Measurements from ENCODE around the gene SUSD4. TPM values are rescaled to one million over a fixed set of nuclear protein-coding genes. Genes with fewer than 3 reads are reported as not detected.

SUSD4 gene
- total and polyA plus RNA-seq, 2 experiments from 2014 or later, result 5.6 to 8.3 TPM

DNA sequence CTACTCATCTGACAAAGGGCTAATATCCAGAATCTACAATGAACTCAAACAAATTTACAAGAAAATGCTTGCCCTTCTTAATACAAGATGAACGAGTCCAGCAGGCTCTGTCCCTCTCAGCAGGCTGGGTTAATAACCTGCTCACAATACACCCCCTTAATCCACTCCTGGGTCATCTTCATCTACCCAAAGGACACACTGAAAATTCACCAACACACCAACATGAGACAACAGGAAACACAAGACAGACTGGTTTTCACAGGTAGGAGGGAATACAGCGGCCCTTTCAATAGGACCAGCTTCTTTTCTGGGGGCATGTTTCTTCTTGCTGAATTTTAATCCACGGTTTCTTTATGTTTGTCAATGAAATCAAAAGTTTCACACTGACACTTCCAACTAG lies 44.6 kb downstream of the SUSD4 start:
- TF ChIP-seq EZH2 (IDR thresholded peaks at IDR 0.05; ENCODE audit: borderline replicate concordance) (no peak), EZH2phosphoT487 (IDR thresholded peaks at IDR 0.05; ENCODE audit: low read depth, severe bottlenecking, unreplicated experiment) (no peak)
- TF ChIP-seq, protein P1, sequence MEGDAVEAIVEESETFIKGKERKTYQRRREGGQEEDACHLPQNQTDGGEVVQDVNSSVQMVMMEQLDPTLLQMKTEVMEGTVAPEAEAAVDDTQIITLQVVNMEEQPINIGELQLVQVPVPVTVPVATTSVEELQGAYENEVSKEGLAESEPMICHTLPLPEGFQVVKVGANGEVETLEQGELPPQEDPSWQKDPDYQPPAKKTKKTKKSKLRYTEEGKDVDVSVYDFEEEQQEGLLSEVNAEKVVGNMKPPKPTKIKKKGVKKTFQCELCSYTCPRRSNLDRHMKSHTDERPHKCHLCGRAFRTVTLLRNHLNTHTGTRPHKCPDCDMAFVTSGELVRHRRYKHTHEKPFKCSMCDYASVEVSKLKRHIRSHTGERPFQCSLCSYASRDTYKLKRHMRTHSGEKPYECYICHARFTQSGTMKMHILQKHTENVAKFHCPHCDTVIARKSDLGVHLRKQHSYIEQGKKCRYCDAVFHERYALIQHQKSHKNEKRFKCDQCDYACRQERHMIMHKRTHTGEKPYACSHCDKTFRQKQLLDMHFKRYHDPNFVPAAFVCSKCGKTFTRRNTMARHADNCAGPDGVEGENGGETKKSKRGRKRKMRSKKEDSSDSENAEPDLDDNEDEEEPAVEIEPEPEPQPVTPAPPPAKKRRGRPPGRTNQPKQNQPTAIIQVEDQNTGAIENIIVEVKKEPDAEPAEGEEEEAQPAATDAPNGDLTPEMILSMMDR (IDR thresholded peaks at IDR 0.05; ENCODE audit: poor library complexity), result no peak
- Histone ChIP-seq H3K9me2 (replicated peaks; ENCODE audit: insufficient read depth) (no peaks in the 10 kb centered on the region), H3K4me3 (no peak overlapping the region), H3K36me3 (replicated peaks; ENCODE audit: insufficient read depth, low read depth) (no peaks in the 10 kb centered on the region), H2AFZ (no peak overlapping the region), H3K27ac (no peak overlapping the region), H3K27me3 (no peaks in the 10 kb centered on the region), H4K20me1 (ENCODE audit: insufficient read depth, poor library complexity, severe bottlenecking) (no peaks in the 10 kb centered on the region), H3K4me2 (no peak overlapping the region), H3K4me1 (ENCODE audit: insufficient read depth) (no peaks in the 10 kb centered on the region), H3K9me3 (ENCODE audit: low read depth) (no peaks in the 10 kb centered on the region), H3K79me2 (no peaks in the 10 kb centered on the region)
- DNase-seq (ENCODE audit: low spot score), result no peak
- WGBS (ENCODE audit: low lambda C conversion rate, missing lambda C conversion rate), result 71% methylated on average over 3 of the region's 3 CpGs

DNA sequence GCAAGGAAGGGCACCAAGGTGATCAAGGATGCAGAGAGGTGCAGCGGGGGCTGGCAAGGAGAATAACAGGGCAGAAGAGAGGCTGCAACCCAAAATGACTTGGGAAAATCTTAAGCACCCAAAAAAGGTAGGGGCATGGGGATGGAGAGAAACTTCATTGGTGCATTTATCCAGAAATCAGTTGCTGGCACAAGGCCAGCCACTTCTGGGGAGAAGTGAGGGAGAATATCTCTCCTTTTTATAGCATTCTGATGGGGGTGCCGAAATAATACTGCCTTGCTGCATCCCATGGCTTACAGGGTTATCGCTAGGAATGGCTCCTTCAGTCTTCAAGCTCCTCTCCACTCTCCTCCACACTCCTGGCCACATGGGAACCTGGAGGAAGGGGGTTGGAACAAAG lies 47.9 kb downstream of the SUSD4 start:
- no peak for TF ChIP-seq EZH2phosphoT487 (IDR thresholded peaks at IDR 0.05; ENCODE audit: low read depth, severe bottlenecking, unreplicated experiment)
- TF ChIP-seq, protein P1 (IDR thresholded peaks at IDR 0.05; ENCODE audit: poor library complexity), result no peak
- no peak for TF ChIP-seq EZH2 (IDR thresholded peaks at IDR 0.05; ENCODE audit: borderline replicate concordance)

DNA sequence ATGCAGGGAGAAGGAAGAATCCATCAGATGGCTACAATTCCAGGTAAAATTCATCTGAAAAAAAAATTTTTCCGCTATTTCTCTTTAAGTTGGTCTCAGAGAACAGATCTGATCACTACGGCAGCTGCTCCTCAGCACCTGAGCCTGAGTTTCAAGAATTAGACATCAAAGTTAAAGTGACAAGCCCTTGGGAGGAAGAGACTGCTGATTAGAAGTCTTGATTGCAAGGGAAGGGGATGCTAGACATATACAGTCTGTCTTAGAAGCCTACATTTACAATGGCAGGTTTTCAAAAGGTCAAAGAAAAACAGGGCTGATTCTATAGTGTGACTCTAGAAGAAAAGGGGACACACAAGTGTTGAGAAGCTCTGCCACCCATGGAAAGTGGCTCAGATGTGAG lies 48.3 kb downstream of the SUSD4 start:
- Histone ChIP-seq H3K79me2 (no peaks in the 10 kb centered on the region), H3K4me2 (no peak overlapping the region), H3K36me3 (replicated peaks; ENCODE audit: insufficient read depth, low read depth) (no peaks in the 10 kb centered on the region), H3K9me3 (ENCODE audit: low read depth) (no peaks in the 10 kb centered on the region), H3K27ac (no peak overlapping the region), H3K9me2 (replicated peaks; ENCODE audit: insufficient read depth) (no peaks in the 10 kb centered on the region), H4K20me1 (ENCODE audit: insufficient read depth, poor library complexity, severe bottlenecking) (no peaks in the 10 kb centered on the region), H3K4me1 (ENCODE audit: insufficient read depth) (no peaks in the 10 kb centered on the region), H2AFZ (no peak overlapping the region), H3K27me3 (no peaks in the 10 kb centered on the region), H3K4me3 (no peak overlapping the region)
- DNase-seq (ENCODE audit: low spot score), result no peak
- no peak for TF ChIP-seq EZH2phosphoT487 (IDR thresholded peaks at IDR 0.05; ENCODE audit: low read depth, severe bottlenecking, unreplicated experiment)
- TF ChIP-seq, protein P1 (IDR thresholded peaks at IDR 0.05; ENCODE audit: poor library complexity), result no peak
- no peak for TF ChIP-seq EZH2 (IDR thresholded peaks at IDR 0.05; ENCODE audit: borderline replicate concordance)
- 62% methylated on average over 2 of the region's 2 CpGs for WGBS (ENCODE audit: low lambda C conversion rate, missing lambda C conversion rate)

More for the DNA sequence above, 47.9 kb downstream of the SUSD4 start:
- no peaks in the 10 kb centered on the region for H3K9me2 ChIP-seq (replicated peaks; ENCODE audit: insufficient read depth)
- H3K79me2 ChIP-seq, result no peaks in the 10 kb centered on the region
- H4K20me1 ChIP-seq (ENCODE audit: insufficient read depth, poor library complexity, severe bottlenecking), result no peaks in the 10 kb centered on the region
- no peaks in the 10 kb centered on the region for H3K36me3 ChIP-seq (replicated peaks; ENCODE audit: insufficient read depth, low read depth)
- no peak overlapping the region for H2AFZ ChIP-seq
- H3K4me3 ChIP-seq, result no peak overlapping the region
- WGBS (ENCODE audit: low lambda C conversion rate, missing lambda C conversion rate), result 100% methylated on average over 3 of the region's 3 CpGs
- DNase-seq (ENCODE audit: low spot score), result no peak
- H3K4me2 ChIP-seq, result no peak overlapping the region
- H3K27ac ChIP-seq, result no peak overlapping the region
- no peaks in the 10 kb centered on the region for H3K9me3 ChIP-seq (ENCODE audit: low read depth)
- H3K27me3 ChIP-seq, result no peaks in the 10 kb centered on the region
- no peaks in the 10 kb centered on the region for H3K4me1 ChIP-seq (ENCODE audit: insufficient read depth)

DNA sequence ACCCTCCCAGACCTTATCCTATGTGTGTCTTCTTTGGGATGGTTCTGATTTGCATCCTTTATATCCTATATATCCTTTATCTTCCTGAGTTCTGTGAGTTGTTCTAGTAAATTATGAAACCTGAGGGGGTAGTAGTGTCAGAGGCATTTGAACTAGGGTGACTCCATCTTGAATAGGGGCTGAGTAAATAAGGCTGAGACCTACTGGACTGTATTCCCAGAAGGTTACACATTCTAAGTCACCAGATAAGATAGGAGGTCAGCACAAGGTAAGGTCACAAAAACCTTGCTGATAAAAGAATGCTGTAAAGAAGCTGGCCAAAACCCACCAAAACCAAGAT lies 50.6 kb downstream of the SUSD4 start:
- TF ChIP-seq, protein P1 (IDR thresholded peaks at IDR 0.05; ENCODE audit: poor library complexity), result no peak
- Histone ChIP-seq H3K27me3 (no peaks in the 10 kb centered on the region), H3K4me1 (ENCODE audit: insufficient read depth) (no peaks in the 10 kb centered on the region), H3K79me2 (no peaks in the 10 kb centered on the region), H3K27ac (no peak overlapping the region), H4K20me1 (ENCODE audit: insufficient read depth, poor library complexity, severe bottlenecking) (no peaks in the 10 kb centered on the region), H3K4me2 (no peak overlapping the region), H3K4me3 (no peak overlapping the region), H3K9me2 (replicated peaks; ENCODE audit: insufficient read depth) (no peaks in the 10 kb centered on the region), H3K36me3 (replicated peaks; ENCODE audit: insufficient read depth, low read depth) (no peaks in the 10 kb centered on the region), H2AFZ (no peak overlapping the region), H3K9me3 (ENCODE audit: low read depth) (no peaks in the 10 kb centered on the region)
- DNase-seq (ENCODE audit: low spot score), result no peak

Measured in hepatocyte (in vitro differentiated cells).